K562 (cell line): ENCODE results near the gene DPF1. TPM values are rescaled to one million over a fixed set of nuclear protein-coding genes. Genes with fewer than 3 reads are reported as not detected.

Experiments used
- ATAC-seq: fragments of 200-7000 bp; cut with Tn5 transposase; 3 replicates; pipeline ENCODE4 v1.9.1; 2020; ENCODE audit warnings: moderate library complexity
- BruUV-seq: library from RNA; stranded (reverse); fragments of 400-500 nt; replicated peaks from 2 replicates; lab custom pipeline; 2021; lab: Mats Ljungman, UMichigan
- CTCF ChIA-PET: fragments of 300-600 bp; formaldehyde crosslinking; extraction: SDS; loops from one replicate; lab custom pipeline; 2021; ENCODE audit warnings: low intra/inter-chr PET ratio; lab: Yijun Ruan, JAX
- POLR2A ChIA-PET: fragments of 300-600, 350-650 bp; sonication (Branson Sonifier 250); formaldehyde crosslinking; extraction: SDS; loops from one replicate; lab custom pipeline; 2021; ENCODE audit warnings: antibody characterized with exemption, inconsistent platforms; lab: Yijun Ruan, JAX
- DNase-seq, 4 experiments: peaks; one replicate each; pipeline versions ENCODE4 v3.0.0 to v3.0.0-alpha.2; 2011 to 2018; ENCODE audit warnings: low spot score in 3 of 4, mixed read lengths in 3 of 4; ENCODE audit errors: extremely low read depth in 1 of 4
- FAIRE-seq: peaks from 2 replicates; lab custom pipeline; 2011; peaks lifted over from hg19 to GRCh38; lab: Jason Lieb, UNC
- H2AFZ ChIP-seq: 2 replicates; pipeline ENCODE4 v1.6.0; 2011; ENCODE audit warnings: low read depth, low read length, control low read depth, inconsistent platforms
- H3K27ac ChIP-seq: fragments of 200-600 bp; 3 replicates; pipeline ENCODE4 v1.8.0; 2011; ENCODE audit warnings: low read depth, mild to moderate bottlenecking, control low read depth, inconsistent platforms, low read length, moderate library complexity, mixed read lengths; ENCODE audit errors: extremely low read depth
- H3K27me3 ChIP-seq, 2 experiments: fragments of 300-600 bp in 1 of 2; 2 replicates in 1 of 2; 3 replicates in 1 of 2; pipeline versions ENCODE4 v1.6.0 to v1.8.0; 2011; ENCODE audit warnings: inconsistent platforms in 2 of 2, low read length in 2 of 2, mild to moderate bottlenecking in 1 of 2, mixed read lengths in 1 of 2, moderate library complexity in 1 of 2; ENCODE audit not compliant: control insufficient read depth in 2 of 2, insufficient read depth in 2 of 2
- H3K36me3 ChIP-seq: fragments of 300-600 bp; 3 replicates; pipeline ENCODE4 v1.8.0; 2011; ENCODE audit warnings: mild to moderate bottlenecking, low read length, inconsistent platforms; ENCODE audit not compliant: control insufficient read depth, insufficient read depth
- H3K4me1 ChIP-seq, 2 experiments: fragments of 200-600 bp in 1 of 2; replicated peaks in 1 of 2; 2 replicates in 1 of 2; 3 replicates in 1 of 2; pipeline versions ENCODE4 v1.5.1 to v1.8.0; 2011; ENCODE audit warnings: inconsistent platforms in 2 of 2, low read length in 2 of 2, mild to moderate bottlenecking in 1 of 2, mixed read lengths in 1 of 2, moderate library complexity in 1 of 2; ENCODE audit not compliant: control insufficient read depth in 2 of 2, insufficient read depth in 2 of 2
- H3K4me2 ChIP-seq: 2 replicates; pipeline ENCODE4 v1.6.1; 2011; ENCODE audit warnings: low read length, control low read depth, inconsistent platforms, mixed read lengths; ENCODE audit not compliant: insufficient read depth
- H3K4me3 ChIP-seq: fragments of 200-600 bp; sonication (generic), shearing (Covaris generic); 2 replicates; pipeline ENCODE4 v1.5.1; 2016; ENCODE audit warnings: control low read depth, inconsistent platforms
- H3K79me2 ChIP-seq: fragments of 200-600 bp; 3 replicates; pipeline ENCODE4 v1.8.0; 2011; ENCODE audit warnings: low read length, inconsistent platforms; ENCODE audit not compliant: control insufficient read depth, insufficient read depth
- H3K9ac ChIP-seq, 2 experiments: 2 replicates each; pipeline versions ENCODE4 v1.6.0 to v1.6.1; 2011; ENCODE audit warnings: low read depth in 2 of 2, low read length in 2 of 2, control low read depth in 1 of 2, inconsistent platforms in 1 of 2, mild to moderate bottlenecking in 1 of 2, mixed read lengths in 1 of 2; ENCODE audit not compliant: insufficient read depth in 1 of 2
- H3K9me1 ChIP-seq: one replicate; pipeline ENCODE4 v1.6.0; 2011; ENCODE audit warnings: inconsistent platforms, mild to moderate bottlenecking, low read length, moderate library complexity; ENCODE audit not compliant: control insufficient read depth, insufficient read depth
- H3K9me3 ChIP-seq: replicated peaks from 2 replicates; pipeline ENCODE4 v1.5.1; 2011; ENCODE audit warnings: low read depth, low read length, inconsistent platforms; ENCODE audit not compliant: control insufficient read depth, insufficient read depth
- H4K20me1 ChIP-seq: replicated peaks from 2 replicates; pipeline ENCODE4 v1.6.1; 2011; ENCODE audit warnings: low read length, inconsistent platforms, mixed read lengths; ENCODE audit not compliant: control insufficient read depth, insufficient read depth
- AFF1 ChIP-seq, 2 experiments: fragments of 450-650 bp; IDR thresholded peaks; 2 replicates each; pipeline ENCODE4 v1.6.1; 2018; ENCODE audit warnings: mild to moderate bottlenecking in 2 of 2, low read depth in 1 of 2; ENCODE audit not compliant: partially characterized antibody in 2 of 2
- CBX3 ChIP-seq, 2 experiments: IDR thresholded peaks; 1 replicate in 1 of 2; 2 replicates in 1 of 2; pipeline ENCODE4 v1.6.1; 2012; ENCODE audit warnings: inconsistent platforms in 2 of 2, low read length in 2 of 2, borderline replicate concordance in 1 of 2, control low read depth in 1 of 2
- GMEB1 ChIP-seq: fragments of 250-450 bp; sonication (Bioruptor Pico); IDR thresholded peaks from 2 replicates; pipeline ENCODE4 v1.4.0; 2020; ENCODE audit warnings: mild to moderate bottlenecking
- HMG20A ChIP-seq: fragments of 450-650 bp; formaldehyde crosslinking; conservative IDR thresholded peaks from 2 replicates; pipeline ENCODE4 v1.4.0; 2020; ENCODE audit warnings: mild to moderate bottlenecking, mixed read lengths
- HMGN3 ChIP-seq: IDR thresholded peaks from 2 replicates; pipeline ENCODE4 v1.6.1; 2011; ENCODE audit warnings: borderline replicate concordance, low read depth, mild to moderate bottlenecking, mixed read lengths, low read length; ENCODE audit not compliant: insufficient read length; ENCODE audit errors: extremely low read depth
- HNRNPUL1 ChIP-seq: fragments of 200-400 bp; formaldehyde crosslinking; IDR thresholded peaks from 2 replicates; pipeline ENCODE4 v1.6.1; 2017; ENCODE audit warnings: low read length
- L3MBTL2 ChIP-seq: fragments of 450-650 bp; IDR thresholded peaks from 2 replicates; pipeline ENCODE4 v1.6.1; 2016; ENCODE audit warnings: mild to moderate bottlenecking, moderate library complexity
- MAFK ChIP-seq: IDR thresholded peaks from 2 replicates; pipeline ENCODE4 v1.6.1; 2011; ENCODE audit warnings: low read length, improper control_type of control experiment
- MLX ChIP-seq, 2 experiments: fragments of 450-650 bp in 1 of 2; sonication (generic) in 1 of 2; formaldehyde crosslinking; conservative IDR thresholded peaks; 2 replicates each; pipeline versions ENCODE4 v1.4.0 to v1.8.1; 2020 to 2022; ENCODE audit warnings: mild to moderate bottlenecking in 1 of 2, missing genetic modification reagents in 1 of 2
- NFIX ChIP-seq: fragments of 250-450 bp; sonication (Bioruptor Pico); IDR thresholded peaks from 2 replicates; pipeline ENCODE4 v1.4.0; 2020; ENCODE audit warnings: low read depth, mild to moderate bottlenecking, moderate library complexity
- OTX1 ChIP-seq: fragments of 450-650 bp; formaldehyde crosslinking; IDR thresholded peaks from 2 replicates; pipeline ENCODE4 v1.4.0; 2022; ENCODE audit warnings: mild to moderate bottlenecking
- PPARD ChIP-seq: fragments of 250-450 bp; sonication (Bioruptor Pico); IDR thresholded peaks from 2 replicates; pipeline ENCODE4 v1.8.0; 2022; ENCODE audit warnings: inconsistent platforms, mild to moderate bottlenecking, moderate library complexity
- ZNF431 ChIP-seq: sonication (generic); formaldehyde crosslinking; IDR thresholded peaks from 2 replicates; pipeline ENCODE4 v1.8.0; 2022; ENCODE audit warnings: mild to moderate bottlenecking, missing genetic modification reagents
- ZNF764 ChIP-seq: fragments of 250-450 bp; sonication (Bioruptor Pico); IDR thresholded peaks from 2 replicates; pipeline ENCODE4 v1.4.0; 2020; ENCODE audit warnings: low read depth, mild to moderate bottlenecking, moderate library complexity
- WGBS: fragments of 100-300 bp; shearing (Covaris generic); methylation state at CpG from one replicate; pipeline ENCODE4 v1.1.6; 2016; ENCODE audit warnings: low coverage, mixed read lengths; ENCODE audit not compliant: insufficient coverage; ENCODE audit errors: missing lambda C conversion rate; 5-methylcytosine and 5-hydroxymethylcytosine counted together
- in situ Hi-C: fragments of 300-500 bp; cut with MboI; formaldehyde crosslinking; loops from 4 replicates; pipeline ENCODE4 v1.15.0; 2018; ENCODE audit warnings: inconsistent platforms, mixed read lengths
- intact Hi-C: fragments of 100-400 bp; cut with micrococcal nuclease; formaldehyde crosslinking; loops from 2 replicates; pipeline ENCODE4 v1.14.2; 2022
- polyA plus RNA-seq, 8 experiments: library from polyadenylated mRNA; depleted of rRNA in 4 of 8; stranded (reverse) in 5 of 8; unstranded in 3 of 8; fragments of >200 nt; fragmentation: Nextera tagmentation in 2 of 8; fragmentation: Illumina TruSeq in 1 of 8; extraction: Ambion mirVana in 2 of 8; extraction: Trizol in 1 of 8; gene quantifications; 2 replicates each; pipeline versions ENCODE4 v1.2.1 to v1.2.3, GENCODE V29; 2011 to 2014; ENCODE audit warnings: inconsistent platforms in 1 of 8, missing spikeins in 1 of 8
- total RNA-seq, 7 experiments: library from RNA; depleted of rRNA in 6 of 7; stranded (reverse); fragments of >200 nt in 6 of 7; fragmentation: Illumina TruSeq in 2 of 7; extraction: Trizol in 2 of 7; gene quantifications; 2 replicates each; pipeline versions ENCODE4 v1.2.1 to v1.2.3, GENCODE V29; 2011 to 2021; ENCODE audit warnings: low replicate concordance in 1 of 7

DPF1 gene
- total and polyA plus RNA-seq, 9 of the 15 experiments (the other 6 are each of a cell fraction or from before 2014, with no cell fraction given): 0.10 to 5.7 (median 3.1) TPM

GRCh38 chr19:38209671-38210457 is 14.2 kb downstream of the DPF1 start:
- 36% methylated on average over 25 of the region's 30 CpGs for WGBS
- ChIA-PET CTCF (no interaction called here), POLR2A (interaction anchor here (0.5 kb wide), 1 partner anchor 347 kb away, joined by 3 read pairs; no protein-coding TSS in a partner anchor)
- intact Hi-C loops: no loop called here
- Histone ChIP-seq H2AFZ (no peak overlapping the region), H3K9me3 (no peaks in the 10 kb centered on the region), H3K4me3 (no peak overlapping the region), H3K79me2 (no peaks in the 10 kb centered on the region), H3K4me2 (no peak overlapping the region), H4K20me1 (no peaks in the 10 kb centered on the region), H3K9me1 (no peaks in the 10 kb centered on the region), H3K4me1 (peaks cover 0 to 56% of the 10 kb centered on the region in 2 experiments; a peak in 2 of 5 replicates), H3K27me3 (peaks cover 5 to 19% of the 10 kb centered on the region in 2 experiments; a peak in 3 of 5 replicates), H3K36me3 (no peaks in the 10 kb centered on the region), H3K27ac (no peak overlapping the region), H3K9ac (no peak overlapping the region; a peak in 2 of 4 replicates)
- BruUV-seq: no TSS peak
- in situ Hi-C loops: no loop called here
- ATAC-seq (no peak), DNase-seq (no peak), FAIRE-seq (no peak)
- TF ChIP-seq ZNF764 (CRISPR knock-in tag) (no peak), MAFK (no peak), AFF1 (IDR thresholded peaks at IDR 0.05; ENCODE audit: low read depth in 1 of 2, partially characterized antibody in 2 of 2) (no peak), NFIX (CRISPR knock-in tag) (no peak), HMG20A (CRISPR knock-in tag) (no peak), CBX3 (IDR thresholded peaks at IDR 0.05; ENCODE audit: borderline replicate concordance in 1 of 2, low read length in 2 of 2) (no peak), PPARD (no peak), L3MBTL2 (no peak), GMEB1 (no peak), HMGN3 (no peak), MLX (CRISPR knock-in tag; conservative IDR thresholded peaks at IDR 0.05) (no peak), HNRNPUL1 (no peak), OTX1 (CRISPR knock-in tag) (0 out of 2 replicates have a peak, but pooled peaks have one; percentile 17), ZNF431 (no peak)
